ENCODE measurements around the gene MRPL49. TPM values are rescaled to one million over a fixed set of nuclear protein-coding genes. Genes with fewer than 3 reads are reported as not detected.

MRPL49 gene
- total and polyA plus RNA-seq, 2 of the 13 experiments (the other 11 are each of a cell fraction or from before 2014, with no cell fraction given): 39.2 to 53.3 TPM

- TF ChIP-seq NFKB2 (CRISPR knock-in tag; IDR thresholded peaks at IDR 0.05; ENCODE audit: borderline replicate concordance) (no peak), HOXA9 (CRISPR knock-in tag; IDR thresholded peaks at IDR 0.05; ENCODE audit: borderline replicate concordance) (no peak), MXD4 (CRISPR knock-in tag; IDR thresholded peaks at IDR 0.05) (no peak), SP4 (CRISPR knock-in tag; IDR thresholded peaks at IDR 0.05) (no peak), RNF219 (CRISPR knock-in tag; IDR thresholded peaks at IDR 0.05) (no peak), SP5 (CRISPR knock-in tag; IDR thresholded peaks at IDR 0.05; ENCODE audit: borderline replicate concordance, low read depth) (no peak), CHCHD3 (CRISPR knock-in tag; IDR thresholded peaks at IDR 0.05) (no peak), ZKSCAN8 (CRISPR knock-in tag; IDR thresholded peaks at IDR 0.05; ENCODE audit: borderline replicate concordance) (no peak), KLF15 (CRISPR knock-in tag; IDR thresholded peaks at IDR 0.05; ENCODE audit: borderline replicate concordance) (no peak), HDAC2 (CRISPR knock-in tag; IDR thresholded peaks at IDR 0.05) (no peak), GLI4 (CRISPR knock-in tag; IDR thresholded peaks at IDR 0.05; ENCODE audit: borderline replicate concordance) (no peak), ZBTB7B (CRISPR knock-in tag; IDR thresholded peaks at IDR 0.05) (no peak), EP300 (IDR thresholded peaks at IDR 0.05; ENCODE audit: low read depth in 2 of 2, low read length in 2 of 2) (no peak), EP300 (CRISPR knock-in tag; IDR thresholded peaks at IDR 0.05; ENCODE audit: borderline replicate concordance) (no peak), ZNF142 (CRISPR knock-in tag; IDR thresholded peaks at IDR 0.05) (no peak), ZNF562 (CRISPR knock-in tag; IDR thresholded peaks at IDR 0.05; ENCODE audit: borderline replicate concordance) (no peak), GATAD2A (CRISPR knock-in tag; IDR thresholded peaks at IDR 0.05) (peak; percentile 58), ZSCAN30 (CRISPR knock-in tag; IDR thresholded peaks at IDR 0.05) (no peak), GFI1 (CRISPR knock-in tag; IDR thresholded peaks at IDR 0.05; ENCODE audit: borderline replicate concordance) (no peak), EED (CRISPR knock-in tag; IDR thresholded peaks at IDR 0.05) (no peak), SMYD3 (CRISPR knock-in tag; IDR thresholded peaks at IDR 0.05) (no peak), ZNF20 (CRISPR knock-in tag; IDR thresholded peaks at IDR 0.05) (no peak), ZNF747 (CRISPR knock-in tag; IDR thresholded peaks at IDR 0.05; ENCODE audit: borderline replicate concordance) (no peak; the same call in 1 of the 2 replicates), SRSF9 (IDR thresholded peaks at IDR 0.05; ENCODE audit: borderline replicate concordance, insufficient read depth, low read depth, low read length, poor library complexity, severe bottlenecking) (no peak), ZNF136 (CRISPR knock-in tag; IDR thresholded peaks at IDR 0.05; ENCODE audit: low read depth) (no peak)
Measured at GRCh38 chr11:65110354-65110861, 11.7 kb upstream of the MRPL49 start (continued).

Measured in HepG2 (cell line).